GM19351 (cell line): Measurements from ENCODE around the gene CUEDC1.
A peak's percentile ranks its signal among the peaks of the same experiment; 100 is the strongest.

ENCODE experiments used
- ATAC-seq: cut with Tn5 transposase; IDR thresholded peaks from one replicate; pipeline ENCODE4 v1.9.1; 2021; ENCODE audit warnings: mild to moderate bottlenecking, moderate library complexity; ENCODE audit not compliant: unreplicated experiment

Gene CUEDC1

GRCh38 chr17:57880086-57880456 is 75.1 kb downstream of the CUEDC1 start:
- no peak for ATAC-seq

GRCh38 chr17:57879437-57880085 is 75.7 kb downstream of the CUEDC1 start:
- ATAC-seq = no peak

DNA sequence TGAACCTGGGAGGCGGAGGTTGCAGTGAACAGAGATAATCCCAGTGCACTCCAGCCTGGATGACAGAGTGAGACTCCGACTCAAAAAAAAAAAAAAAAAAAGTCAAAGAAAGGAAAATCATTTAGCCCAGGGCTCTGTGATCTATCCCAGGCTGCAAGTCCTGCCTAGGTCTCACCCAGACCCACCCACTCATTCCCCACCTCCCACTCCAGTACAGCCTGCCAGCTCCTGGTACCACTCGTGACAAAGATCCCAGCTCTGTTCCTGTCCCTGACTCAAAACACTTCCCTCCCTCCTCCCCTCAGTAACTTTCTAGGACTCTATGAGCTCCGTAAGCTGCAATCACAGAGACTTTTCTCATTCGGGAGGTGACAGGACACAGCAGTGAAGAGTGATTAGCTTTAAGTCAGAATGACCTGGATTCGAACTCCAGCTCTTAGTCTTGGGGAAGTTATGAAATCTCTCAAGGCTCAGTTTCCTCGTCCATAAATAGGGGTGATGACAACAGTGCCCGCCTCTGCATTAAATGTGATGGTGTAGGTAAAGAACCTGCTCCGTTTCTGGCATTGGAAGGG is 77.3 kb downstream of the CUEDC1 start:
- ATAC-seq = no peak

DNA sequence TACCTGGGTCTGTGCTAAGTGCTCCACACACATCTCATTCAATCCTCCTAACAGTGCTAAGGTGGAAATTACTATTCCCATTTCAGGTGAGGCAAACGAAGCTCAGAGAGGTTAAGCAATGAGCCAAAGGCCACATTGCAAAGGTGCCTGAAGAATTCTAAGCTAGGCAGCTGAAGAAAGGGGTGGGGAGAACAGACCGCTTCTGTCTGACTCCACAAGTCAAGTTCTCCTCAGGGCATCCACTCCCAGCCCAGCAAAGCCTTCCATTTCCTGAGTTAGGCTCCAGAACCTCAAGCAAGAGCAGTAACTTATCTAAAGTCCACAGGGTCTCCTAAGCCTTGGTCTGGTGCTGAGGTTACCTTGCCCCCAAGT is 78.4 kb downstream of the CUEDC1 start:
- no peak for ATAC-seq

DNA sequence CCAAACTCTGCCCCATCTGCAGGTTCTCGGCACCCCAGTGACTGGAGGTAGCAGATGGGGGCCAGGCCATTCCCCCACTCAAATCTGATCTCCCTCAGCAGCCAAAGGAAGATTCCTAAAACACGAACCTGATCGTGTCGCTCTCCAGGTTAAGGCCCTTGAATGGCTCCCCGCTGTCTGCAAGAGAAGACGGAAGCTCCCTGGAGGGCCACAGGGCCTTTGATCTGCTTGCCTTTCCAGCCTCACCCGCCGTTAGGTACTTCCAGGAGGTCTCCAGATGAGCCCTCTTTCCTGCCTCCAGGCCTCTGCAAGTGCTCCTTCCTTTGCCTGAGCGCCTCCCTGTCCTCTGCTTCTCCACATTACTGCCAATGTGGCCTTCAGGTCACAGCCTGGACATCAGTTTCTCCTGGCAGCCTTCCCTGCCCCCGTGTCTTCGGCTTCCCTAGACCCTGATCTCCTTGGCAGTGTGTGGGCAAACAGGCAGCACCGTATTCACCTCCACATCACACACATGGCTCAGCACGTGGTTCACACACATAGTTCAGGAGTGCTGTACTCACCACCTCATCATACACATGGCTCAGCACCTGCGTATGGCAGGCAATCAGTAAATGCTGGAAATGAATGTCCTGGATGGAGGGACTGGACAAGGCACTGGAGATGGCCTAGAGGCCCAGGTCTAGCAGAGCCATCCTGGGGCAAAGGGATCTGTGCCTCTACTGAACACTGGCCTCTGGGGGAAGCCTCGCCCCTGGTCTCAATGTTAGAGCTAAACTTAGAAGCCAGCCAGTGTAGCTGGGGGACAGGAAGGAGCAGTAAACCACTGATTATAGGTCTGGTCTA is 79.0 kb downstream of the CUEDC1 start:
- no peak for ATAC-seq

GRCh38 chr17:57875290-57876022 is 79.8 kb downstream of the CUEDC1 start:
- ATAC-seq = no peak

DNA sequence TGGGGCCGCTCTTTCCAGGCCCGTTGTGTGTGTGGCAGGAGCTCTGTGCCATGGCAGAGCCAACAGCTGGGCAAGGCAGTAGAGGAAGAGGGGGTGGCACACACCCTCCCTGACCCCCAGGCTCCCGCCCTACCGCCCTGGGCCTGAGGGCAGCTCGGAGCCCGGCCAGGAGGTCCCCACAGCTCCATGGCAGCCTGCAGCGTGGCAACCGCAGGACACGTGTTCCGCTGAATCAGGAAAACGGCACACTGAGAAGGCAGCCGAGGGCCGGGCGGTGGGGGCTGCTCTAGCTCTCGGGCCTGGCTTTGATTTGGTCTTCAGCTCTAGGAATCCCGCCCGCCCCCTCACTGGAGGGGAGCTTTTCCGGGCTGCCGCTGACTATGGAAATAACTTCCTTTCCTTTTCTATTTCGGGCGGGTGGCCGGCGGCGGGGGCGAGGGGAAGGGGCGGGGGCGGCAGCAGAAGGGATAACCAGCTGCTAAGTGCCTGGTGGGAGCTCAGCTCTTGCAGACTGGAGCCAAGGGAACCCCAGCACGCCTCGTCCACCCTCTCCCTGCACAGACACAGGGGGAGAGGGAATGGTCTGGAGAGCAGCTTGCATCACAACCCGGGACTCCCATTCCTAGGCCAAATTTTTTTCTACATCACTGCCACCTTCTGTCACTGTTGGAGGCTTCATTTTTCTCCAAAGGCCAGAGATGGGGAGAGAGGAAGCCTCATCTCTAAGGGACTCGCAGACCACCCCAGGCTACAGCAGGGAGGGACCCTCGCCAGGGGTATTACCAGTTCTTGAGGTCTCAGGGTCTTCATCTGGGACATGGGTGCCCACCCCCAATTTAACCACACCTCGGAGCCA is 80.5 kb downstream of the CUEDC1 start:
- no peak for ATAC-seq

- no peak for ATAC-seq
Measured at GRCh38 chr17:57874058-57874419, 81.2 kb downstream of the CUEDC1 start.

GRCh38 chr17:57873261-57874057 is 81.8 kb downstream of the CUEDC1 start:
- no peak for ATAC-seq

GRCh38 chr17:57872536-57872935 is 82.7 kb downstream of the CUEDC1 start:
- ATAC-seq = no peak

- no peak for ATAC-seq
Measured at GRCh38 chr17:57871863-57872262, 83.3 kb downstream of the CUEDC1 start.

DNA sequence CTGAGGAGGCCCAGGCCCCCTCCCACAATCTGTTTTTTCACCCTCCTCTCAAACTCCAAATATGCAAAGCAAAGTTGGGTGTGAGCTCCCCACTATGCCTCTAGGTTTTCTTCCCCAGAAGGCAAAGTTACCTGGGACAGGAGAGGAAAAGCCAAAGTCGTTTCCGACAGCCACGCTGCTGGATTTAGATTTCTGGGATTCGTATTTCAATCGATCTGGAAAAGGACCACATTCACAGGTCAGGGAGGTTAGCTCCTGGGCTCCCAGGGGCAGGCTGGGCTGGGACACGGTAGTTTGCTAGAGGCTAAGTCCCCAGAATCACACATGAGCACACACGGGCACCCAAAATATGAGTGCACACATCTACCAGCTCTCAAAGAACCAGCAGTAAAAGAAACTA is 84.1 kb downstream of the CUEDC1 start:
- no peak for ATAC-seq

- no peak for ATAC-seq
Measured at GRCh38 chr17:57870283-57870635, 85.0 kb downstream of the CUEDC1 start.

- no peak for ATAC-seq
Measured at GRCh38 chr17:57869617-57870282, 85.5 kb downstream of the CUEDC1 start.

- no peak for ATAC-seq
Measured at GRCh38 chr17:57868910-57869616, 86.1 kb downstream of the CUEDC1 start.

GRCh38 chr17:57868007-57868909 is 87.0 kb downstream of the CUEDC1 start:
- ATAC-seq = peak; percentile 90

- no peak for ATAC-seq
Measured at GRCh38 chr17:57867126-57867525, 88.1 kb downstream of the CUEDC1 start.

DNA sequence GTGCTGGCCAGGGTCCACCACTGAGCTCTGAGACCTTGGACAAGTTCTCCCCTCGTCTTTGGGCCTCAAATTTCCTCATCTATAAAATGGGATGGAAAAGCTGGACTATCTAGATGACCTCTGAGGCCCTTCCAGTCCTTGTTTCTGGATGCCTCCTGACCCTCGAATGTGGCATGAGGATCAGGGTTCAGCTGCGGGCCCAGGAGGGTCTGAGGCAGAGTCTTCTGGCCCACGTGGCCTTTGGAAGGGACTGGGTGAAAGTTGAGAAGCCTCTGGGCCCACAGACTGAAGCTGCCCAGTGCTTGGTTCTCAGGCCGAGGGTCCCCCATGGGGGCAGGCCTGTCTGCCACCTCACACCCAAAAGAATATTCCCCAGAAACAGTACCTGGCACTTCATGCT is 88.5 kb downstream of the CUEDC1 start:
- ATAC-seq = no peak
